Measurements from ENCODE around the gene TMEM132E. TPM values are rescaled to one million over a fixed set of nuclear protein-coding genes. Genes with fewer than 3 reads are reported as not detected.
"Not testable (repeated sequence)": the region's sequence is repeated elsewhere in the genome, so short reads cannot be mapped to it uniquely, and the experiment has no call there.

The TMEM132E gene, protein sequence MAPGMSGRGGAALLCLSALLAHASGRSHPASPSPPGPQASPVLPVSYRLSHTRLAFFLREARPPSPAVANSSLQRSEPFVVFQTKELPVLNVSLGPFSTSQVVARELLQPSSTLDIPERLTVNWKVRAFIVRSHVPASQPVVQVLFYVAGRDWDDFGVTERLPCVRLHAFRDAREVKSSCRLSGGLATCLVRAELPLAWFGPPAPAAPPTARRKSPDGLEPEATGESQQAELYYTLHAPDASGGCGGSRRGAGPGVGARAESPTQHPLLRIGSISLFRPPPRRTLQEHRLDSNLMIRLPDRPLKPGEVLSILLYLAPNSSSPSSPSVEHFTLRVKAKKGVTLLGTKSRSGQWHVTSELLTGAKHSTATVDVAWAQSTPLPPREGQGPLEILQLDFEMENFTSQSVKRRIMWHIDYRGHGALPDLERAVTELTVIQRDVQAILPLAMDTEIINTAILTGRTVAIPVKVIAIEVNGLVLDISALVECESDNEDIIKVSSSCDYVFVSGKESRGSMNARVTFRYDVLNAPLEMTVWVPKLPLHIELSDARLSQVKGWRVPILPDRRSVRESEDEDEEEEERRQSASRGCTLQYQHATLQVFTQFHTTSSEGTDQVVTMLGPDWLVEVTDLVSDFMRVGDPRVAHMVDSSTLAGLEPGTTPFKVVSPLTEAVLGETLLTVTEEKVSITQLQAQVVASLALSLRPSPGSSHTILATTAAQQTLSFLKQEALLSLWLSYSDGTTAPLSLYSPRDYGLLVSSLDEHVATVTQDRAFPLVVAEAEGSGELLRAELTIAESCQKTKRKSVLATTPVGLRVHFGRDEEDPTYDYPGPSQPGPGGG (N-terminal part only)
- total RNA-seq (2014; rRNA removed; shearing (Covaris generic)): 0.17 and 0.27 TPM in 2 replicates

DNA sequence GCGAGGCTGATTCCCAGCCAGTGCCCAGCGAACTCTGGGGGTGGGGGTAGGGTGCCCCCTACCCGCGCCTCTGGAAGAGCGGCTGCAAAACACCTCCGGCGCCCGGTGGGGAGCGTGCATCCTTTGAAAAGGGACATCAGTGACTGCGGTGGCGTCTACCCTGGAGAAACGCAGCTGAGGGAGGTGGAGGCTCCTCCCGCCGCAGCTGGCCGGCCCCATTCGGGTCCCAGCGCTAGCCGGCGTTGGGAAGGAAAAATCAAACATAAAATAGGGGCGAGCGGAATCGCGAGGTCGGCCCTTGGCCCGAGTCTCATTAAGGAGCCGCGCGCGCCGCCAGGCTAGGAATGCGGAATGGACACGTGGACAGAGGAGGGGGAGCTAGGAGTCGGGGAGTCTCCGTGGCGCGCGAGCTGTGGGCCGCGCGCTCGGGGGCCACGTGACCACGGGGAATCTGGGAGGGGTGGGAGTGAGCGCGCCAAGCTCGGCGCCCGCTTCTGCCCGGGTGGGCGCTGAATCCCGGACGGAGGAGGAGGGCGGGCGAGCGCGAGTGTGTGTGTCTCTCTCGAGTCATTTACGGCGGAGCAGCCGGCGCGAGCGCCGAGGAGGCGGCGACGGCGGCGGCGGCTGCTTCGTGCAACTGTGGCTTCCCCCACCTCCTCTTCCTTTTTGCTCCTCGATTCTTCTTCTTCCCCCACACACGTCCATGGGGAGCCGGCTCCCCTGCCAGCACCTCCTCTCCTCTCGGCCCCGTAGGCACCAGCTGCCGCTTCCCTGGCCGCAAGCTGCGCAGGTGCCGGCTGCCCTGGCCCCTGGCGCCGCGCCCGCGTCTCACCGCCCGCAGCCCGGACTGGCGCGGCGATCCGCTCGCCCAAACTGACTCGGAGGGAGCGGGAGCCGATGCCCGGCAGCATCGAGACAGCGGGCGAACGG lies at the start of gene TMEM132E:
Gene TMEM132E, plus strand, starts transcription at position 566 of the 930 bp plus-strand sequence. CDS start 1,495 bp downstream, outside the sequence.
- no peak for DNase-seq (ENCODE audit: low spot score)

DNA sequence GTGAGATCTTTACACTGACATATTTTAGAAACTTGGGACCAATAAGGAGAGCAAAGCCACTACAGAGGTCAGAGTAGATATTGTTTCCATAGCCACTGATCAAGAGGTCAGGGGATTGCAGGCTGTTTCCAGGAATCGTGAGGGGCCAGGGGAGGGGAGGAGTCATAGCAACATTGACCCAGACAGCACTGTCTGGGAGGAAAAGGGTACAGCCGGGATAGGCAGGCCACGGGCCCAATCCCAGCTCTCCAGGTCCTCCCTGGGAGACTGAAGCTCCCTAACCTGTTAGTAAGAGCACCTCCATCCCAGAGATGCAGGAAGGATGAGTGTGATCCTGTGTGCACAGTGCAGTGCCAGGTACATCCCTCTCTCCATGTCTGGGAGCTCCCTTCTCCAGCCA lies 48.5 kb upstream of the TMEM132E start:
- no peak for DNase-seq (ENCODE audit: low spot score)

DNA sequence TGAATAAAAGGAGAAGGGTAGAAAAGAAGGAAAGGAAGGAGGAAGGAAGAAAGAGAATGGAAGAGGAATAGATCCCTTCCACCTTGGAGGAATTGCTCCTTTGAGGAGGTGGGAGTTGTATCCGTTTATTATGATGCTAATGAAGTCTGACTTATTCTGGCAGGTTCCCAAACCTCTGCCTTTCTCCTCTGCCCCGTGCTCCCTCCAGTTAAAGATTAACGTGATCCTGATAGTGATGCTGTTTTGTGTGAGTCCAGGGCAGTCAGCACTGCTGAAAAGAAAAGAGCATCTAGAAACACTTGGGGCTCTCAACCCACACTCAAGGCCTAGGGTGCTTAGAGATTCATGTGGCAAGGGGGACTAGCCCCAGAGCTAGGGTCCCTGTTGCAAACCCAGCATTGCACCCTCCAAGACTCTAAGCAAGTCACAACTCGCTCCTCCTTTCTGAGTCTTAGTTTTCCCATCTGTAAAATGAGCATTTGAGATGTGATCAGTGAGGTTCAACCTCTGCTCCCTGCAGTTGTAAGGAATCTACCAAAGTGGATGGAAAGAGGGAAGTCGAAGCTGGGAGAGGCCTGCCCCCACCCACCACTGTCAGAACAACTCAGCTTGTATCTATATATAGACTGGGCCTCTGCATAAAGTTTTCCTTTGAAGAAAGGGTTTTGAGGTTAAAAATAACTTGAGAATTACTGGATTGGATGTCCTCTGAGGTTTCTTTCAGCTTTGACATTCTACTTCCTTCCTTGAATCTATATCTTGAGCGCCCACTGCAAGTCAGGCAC lies 46.9 kb upstream of the TMEM132E start:
- DNase-seq (ENCODE audit: low spot score): no peak

DNA sequence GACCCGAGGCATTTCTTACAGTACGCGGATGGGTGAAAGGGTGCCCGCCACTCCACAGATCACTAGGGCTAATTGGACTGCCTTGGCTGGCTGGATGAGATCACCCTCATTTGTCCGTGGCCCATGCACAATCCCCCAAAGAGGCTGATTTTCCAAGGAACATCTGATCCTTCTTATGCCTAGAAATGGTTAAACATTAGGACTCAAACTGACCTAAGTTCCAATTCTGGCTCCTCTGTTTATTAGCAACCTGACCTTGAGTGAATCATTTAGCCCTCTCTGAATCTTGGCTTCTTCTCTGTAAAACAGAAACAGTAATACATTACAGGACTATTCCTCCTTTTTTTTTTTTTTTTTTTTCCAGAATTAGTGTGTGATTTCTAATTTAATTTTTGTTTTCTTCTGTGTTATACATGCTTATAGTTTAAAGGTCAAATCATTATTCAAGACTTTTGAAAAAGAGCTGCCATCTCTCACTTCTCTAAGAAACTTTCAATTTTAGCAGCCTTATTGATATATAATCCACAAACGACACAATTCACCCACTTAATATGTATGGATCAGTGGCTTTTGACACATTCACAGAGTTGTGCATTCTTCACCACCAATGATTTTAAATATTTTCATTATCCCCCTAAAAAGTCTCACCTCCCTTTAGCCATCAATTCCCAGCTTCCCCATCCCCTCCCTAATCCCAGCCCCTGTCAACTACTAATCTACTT lies 45.4 kb upstream of the TMEM132E start:
- DNase-seq (ENCODE audit: low spot score): no peak

DNA sequence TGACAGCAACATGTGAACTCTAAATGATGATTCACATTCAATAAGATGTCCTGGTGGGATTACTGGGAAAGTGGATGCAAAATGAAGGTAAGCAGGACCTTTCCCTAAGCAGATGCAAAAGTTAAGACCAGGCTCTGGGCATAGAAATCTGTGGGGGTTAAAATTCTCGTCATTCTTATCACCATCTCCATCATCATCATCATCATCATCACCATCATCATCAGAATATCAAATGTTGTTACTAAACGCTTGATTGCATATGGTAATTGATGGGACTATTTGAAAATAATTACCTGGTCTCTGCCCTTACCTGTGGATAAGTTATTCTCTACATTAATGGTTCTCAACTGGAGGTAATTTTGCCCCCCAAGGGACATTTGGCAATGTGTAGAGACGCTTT lies 41.9 kb upstream of the TMEM132E start:
- no peak for DNase-seq (ENCODE audit: low spot score)

DNA sequence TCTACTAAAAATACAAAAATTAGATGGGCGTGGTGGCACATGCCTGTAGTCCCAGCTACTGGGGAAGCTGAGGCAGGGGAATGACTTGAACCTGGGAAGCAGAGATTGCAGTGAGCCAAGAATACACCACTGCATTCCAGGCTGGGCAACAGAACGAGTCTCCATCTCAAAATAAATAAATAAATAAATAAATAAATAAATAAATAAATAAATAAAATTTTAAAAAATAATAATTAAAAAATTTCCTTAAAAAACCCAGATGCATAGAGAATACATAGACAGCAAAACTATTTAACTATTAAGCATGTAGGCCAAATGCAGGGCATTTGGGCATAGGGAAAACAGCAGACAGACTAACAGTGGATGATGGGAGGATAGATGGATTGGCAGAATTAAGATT lies 40.8 kb upstream of the TMEM132E start:
- not testable (repeated sequence) for DNase-seq (ENCODE audit: low spot score)

DNA sequence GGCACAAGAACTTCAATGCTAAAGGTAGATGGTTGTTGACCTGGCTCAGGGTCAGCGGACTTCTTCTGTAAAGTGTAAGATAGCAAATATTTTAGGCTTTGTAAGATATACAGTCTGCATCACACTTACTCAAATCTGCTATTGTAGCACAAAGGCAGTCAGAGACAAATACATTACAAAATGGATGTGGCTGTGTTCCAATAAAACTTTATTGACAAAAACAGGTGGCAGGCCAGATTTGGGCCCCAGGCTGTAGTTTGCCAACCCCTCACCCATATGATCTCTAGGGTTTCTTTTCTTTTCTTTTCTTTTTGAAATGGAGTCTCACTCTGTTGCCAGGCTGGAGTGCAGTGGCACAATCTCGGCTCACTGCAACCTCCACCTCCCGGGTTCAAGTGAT lies 39.5 kb upstream of the TMEM132E start:
- no peak for DNase-seq (ENCODE audit: low spot score)

DNA sequence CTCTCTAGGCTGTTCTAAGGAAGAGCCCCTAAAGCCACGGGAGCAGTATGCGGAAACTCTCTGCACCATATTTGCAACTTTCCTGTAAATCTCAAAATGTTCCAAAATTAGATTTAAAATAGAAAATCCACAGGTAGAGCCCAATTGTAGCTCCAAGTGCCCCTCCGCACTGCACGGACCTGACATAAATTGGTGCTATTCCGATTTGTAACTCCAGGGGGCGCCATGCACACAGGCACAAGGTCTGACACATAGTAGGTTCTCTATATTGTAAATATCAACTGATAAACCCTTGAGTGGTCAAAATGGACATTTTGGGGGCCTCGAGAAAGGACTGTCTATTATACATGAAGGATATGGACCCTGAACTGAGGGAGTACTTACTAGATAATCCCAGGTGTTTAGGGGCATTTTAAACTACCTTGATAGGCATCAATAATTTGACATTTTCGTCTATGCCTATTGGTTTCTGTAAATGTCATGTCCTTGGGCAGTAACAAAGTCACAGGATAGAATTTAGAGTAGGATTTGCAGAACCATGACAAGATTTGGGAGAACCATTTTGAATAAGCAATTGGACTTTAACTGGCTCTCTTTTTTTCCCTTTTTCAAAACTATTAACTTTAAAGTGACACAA lies 36.6 kb upstream of the TMEM132E start:
- DNase-seq (ENCODE audit: low spot score): no peak

DNA sequence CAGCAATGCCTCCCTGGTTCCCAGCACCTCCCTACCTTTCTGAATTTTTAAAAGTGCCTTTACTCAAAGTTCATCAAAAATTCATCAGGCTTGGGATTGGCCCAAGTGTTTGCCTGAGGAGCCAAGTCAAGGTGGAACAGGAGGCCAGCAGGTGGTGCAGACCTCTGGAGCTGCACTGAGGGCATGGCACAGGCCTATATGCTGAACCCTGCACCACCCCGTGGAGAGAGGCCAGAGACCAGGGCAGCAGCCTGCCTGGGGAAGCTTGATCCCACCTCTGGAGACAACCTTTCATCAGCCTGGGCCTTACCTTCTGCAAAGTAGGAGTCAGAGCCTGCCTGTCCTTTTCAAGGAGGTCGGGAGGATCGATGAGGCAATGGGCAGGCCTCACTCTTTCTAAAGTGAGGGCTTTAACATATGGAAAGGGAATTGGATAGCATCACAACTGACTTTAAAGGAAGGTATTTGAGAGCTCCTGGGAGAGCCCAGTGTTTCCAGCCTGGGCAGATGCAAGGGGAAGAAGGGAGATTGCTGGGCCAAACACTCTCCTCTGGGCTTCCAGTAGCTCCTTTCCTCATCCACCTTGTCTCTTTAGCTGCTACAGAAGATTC lies 31.8 kb upstream of the TMEM132E start:
- DNase-seq (ENCODE audit: low spot score): no peak

DNA sequence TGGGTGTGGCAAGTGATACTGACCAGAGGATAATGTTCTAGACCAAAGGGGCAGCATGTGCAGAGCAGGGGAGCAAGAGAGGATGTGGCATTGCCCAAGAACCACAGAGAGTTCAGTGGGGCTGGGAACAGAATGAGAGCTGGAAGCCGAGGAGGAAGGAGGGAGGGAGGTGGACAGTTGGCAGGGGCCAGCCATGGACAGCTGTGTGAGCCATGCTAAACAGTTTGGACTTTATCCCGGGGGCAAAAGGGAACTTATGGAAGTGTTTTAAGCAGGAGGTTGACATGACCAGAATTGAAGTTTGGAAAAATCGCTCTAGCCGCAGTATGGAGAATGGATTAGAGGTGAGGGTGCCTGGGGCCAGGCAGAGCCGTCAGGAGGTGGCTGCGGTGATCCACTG lies 29.4 kb upstream of the TMEM132E start:
- DNase-seq (ENCODE audit: low spot score): no peak

DNA sequence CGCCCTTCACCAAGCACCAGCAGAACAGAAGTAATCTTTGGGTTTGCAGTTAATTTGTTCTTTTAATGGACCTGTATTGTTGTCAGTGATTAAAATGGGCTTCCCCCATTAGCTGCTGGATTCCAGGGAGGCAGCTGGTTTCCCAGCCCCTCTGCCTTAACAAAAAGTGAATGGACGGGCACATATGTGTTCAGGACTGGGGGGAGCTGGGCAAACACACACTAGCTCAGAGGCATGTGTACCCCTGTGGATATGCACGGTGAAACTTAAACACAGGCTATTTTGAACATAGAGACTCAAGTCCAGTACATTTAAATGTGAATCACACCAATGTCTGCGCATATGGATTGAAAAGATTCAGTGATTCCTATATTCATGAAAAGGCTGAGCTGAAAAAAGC lies 25.5 kb upstream of the TMEM132E start:
- no peak for DNase-seq (ENCODE audit: low spot score)

DNA sequence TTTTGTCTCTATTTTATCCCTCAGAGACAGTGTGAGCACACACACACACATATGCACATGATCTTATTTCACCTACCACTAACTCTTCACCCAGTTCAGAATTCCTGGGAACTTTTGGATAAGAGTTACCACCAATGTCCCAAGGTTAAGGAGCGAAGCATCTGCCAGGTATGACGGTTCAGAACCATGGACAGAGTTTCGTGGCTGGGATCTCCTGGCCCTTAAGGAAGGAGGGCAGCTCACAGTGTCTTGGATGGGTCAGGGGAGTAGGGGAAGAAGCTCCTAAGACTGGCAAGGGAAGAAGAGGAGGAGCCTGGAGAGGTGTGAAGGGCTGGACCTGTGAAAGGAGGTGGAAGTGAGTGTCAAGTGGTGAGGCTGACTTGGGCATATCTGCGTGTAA lies 23.0 kb upstream of the TMEM132E start:
- no peak for DNase-seq (ENCODE audit: low spot score)

DNA sequence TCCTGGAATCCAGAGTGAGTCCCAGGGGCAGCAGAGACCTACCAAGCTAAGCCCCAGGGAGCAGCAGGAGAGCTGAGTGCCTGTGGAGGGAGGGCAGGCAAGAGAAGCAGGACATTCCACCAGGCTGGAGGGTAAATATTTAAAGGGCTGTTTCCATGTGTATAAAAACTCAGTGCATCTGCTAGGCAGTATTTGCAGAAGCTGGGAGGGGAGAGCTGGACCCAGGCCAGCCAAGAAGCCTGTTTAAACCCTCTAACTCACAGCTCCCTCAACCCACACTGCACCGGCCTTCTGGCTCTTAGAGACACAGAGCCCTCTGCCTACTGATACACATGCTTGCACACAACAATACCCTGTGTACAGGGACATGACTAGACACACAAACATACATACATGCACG lies 22.5 kb upstream of the TMEM132E start:
- DNase-seq (ENCODE audit: low spot score): no peak

DNA sequence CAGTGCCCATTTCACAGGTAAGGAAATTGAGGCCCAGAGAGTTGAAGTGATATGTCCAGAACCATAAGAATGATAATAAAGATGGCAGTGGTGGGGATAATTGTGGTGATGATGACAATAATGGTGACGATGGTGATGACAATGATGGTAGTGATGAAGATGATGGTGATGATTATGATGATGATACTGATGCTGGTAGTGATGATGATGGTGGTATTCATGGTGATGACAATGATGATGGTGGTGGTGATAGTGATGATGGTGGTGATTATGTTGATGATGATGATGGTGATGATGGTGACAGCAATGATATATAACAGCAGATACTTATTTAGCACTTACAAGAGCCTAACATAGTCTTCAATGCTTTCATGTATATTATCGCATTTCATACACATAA lies 18.1 kb upstream of the TMEM132E start:
- DNase-seq (ENCODE audit: low spot score): no peak

DNA sequence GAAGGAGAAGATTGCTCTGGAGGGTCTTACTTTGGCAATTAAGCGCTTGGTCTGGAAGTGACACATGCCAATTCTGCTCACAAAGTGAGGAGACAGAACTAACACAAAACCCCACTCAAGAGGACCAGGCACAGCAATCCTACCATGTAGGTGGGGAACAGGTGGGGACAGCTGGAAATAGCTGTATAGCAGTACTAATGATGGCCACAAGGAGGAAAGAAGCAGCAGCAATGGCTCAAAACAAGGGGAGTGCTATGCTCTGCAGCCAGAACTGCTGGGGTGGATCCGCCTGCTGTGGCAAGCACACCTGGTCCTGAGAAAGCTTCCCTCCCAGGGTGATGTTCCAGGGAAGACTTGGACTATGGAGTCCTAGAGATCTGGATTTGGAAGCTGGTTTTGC lies 17.0 kb upstream of the TMEM132E start:
- DNase-seq (ENCODE audit: low spot score): no peak

DNA sequence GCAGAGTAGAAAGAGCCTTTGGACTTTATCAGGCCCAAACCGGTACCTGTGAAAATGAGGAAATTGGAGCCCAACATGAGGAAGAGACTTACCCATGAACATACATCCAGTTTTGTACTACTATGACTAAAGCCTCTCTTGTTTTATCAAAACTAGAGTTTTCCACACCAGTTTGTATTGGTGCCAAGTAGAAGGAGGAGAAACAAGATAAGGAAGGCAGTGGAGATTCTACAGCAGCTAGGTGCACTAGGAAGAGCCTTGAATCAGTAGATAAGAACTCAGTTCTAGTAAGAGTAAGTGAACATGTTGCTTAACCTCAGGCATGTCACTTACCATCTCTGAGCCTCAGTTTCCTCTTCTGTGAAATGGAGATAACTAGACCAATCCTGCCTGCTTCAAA lies 13.7 kb upstream of the TMEM132E start:
- no peak for DNase-seq (ENCODE audit: low spot score)

DNA sequence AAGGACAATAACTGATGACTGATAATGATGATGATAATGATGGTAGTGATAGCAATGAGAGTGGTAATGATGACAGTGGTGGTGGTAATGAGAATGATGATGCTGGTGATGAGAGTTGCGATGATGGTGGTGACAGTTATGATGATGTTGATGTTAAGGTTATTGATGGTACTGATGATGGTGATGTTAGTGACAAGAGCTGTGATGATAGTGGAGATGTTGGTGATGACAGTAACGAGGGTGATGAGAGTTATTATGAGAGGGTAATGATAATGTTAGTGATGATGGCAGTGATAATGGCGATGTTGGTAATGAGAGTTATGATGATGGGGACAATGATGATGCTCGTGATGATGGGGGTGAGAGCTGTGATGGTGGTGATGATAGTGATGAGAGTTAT lies 13.2 kb upstream of the TMEM132E start:
- no peak for DNase-seq (ENCODE audit: low spot score)

DNA sequence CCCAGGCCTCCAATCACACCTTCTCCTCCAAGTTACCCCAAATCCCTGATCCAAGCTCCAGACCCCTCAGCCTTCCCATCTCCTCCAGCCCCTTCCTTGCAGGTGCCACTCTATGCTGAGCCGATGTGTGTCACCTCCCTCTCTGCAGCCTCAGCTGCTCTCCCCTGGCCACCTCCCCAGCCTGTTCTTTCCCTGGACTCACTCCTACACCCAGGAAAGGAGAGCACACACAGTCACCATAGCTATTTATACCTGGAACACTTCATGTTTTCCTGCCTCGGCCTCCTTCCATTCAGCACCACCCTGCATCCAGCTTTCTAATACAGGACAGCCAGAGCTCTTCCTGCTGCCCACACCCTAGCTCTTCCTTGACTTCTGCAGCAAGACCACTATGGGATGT lies 12.5 kb upstream of the TMEM132E start:
- DNase-seq (ENCODE audit: low spot score): no peak

DNA sequence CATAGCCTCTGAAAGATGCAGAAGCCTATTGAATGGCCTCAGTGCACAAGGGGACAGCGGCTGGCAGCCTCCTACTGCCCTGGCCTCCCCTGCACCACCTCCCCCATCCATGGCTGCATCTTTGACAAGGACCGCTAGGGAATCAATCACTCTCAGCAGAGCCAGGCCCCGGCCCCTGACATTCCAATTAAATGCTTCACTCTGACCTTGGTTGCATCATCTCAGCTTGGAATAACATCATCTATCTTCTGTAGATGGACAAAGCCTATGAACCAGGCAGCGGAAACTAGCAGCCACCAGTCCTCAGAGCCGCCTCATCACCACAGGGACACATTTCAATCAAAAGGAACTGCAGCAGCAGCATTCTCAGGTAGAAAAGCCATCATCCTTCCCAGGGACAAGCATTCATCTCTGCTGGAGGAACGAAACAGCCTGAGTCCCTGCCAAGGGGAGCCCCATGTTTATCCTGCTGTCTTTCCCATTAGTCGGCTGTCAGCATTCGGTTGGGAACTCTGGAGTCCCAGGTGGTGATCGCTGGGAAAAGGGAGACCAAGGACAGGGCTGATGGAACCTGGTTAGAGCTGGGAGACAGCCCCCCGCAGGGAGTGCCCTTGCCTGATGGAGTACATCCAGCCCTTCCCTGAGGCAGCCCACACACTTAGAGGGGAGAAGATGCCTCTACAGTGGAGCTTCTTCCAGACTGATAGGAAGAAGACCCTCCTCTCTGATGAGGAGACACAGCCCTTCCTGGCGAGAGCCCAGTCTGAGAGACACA lies 11.5 kb upstream of the TMEM132E start:
- no peak for DNase-seq (ENCODE audit: low spot score)
